Ovary (tissue), 9 donors: ENCODE data around the gene P2RY6. TPM values are rescaled to one million over a fixed set of nuclear protein-coding genes. Genes with fewer than 3 reads are reported as not detected.

Experiments used
- DNase-seq, 5 donors: peaks; one replicate each; pipeline ENCODE4 v3.0.0-alpha.2; 2019 to 2020
- H3K27ac ChIP-seq, 2 donors: fragments of 200-600 bp; one replicate each; pipeline versions ENCODE4 v1.5.1 to v1.8.0; 2019 to 2022
- H3K27me3 ChIP-seq: fragments of 200-600 bp; one replicate; pipeline ENCODE4 v1.8.0; 2022
- H3K36me3 ChIP-seq: fragments of 200-600 bp; sonication (generic); one replicate; pipeline ENCODE4 v1.5.1; 2019
- H3K4me1 ChIP-seq: one replicate; pipeline ENCODE4 v1.8.1; 2013; ENCODE audit warnings: mild to moderate bottlenecking, moderate library complexity; ENCODE audit not compliant: insufficient read depth
- H3K4me3 ChIP-seq: fragments of 200-600 bp; sonication (generic); one replicate; pipeline ENCODE4 v1.5.1; 2017
- H3K9me3 ChIP-seq, 2 donors: fragments of 200-600 bp in 1 of 2; sonication (generic) in 1 of 2; one replicate each; pipeline versions ENCODE4 v1.5.1 to v1.8.1; 2013 to 2019; ENCODE audit warnings: mild to moderate bottlenecking in 1 of 2, moderate library complexity in 1 of 2
- EP300 ChIP-seq: sonication (generic); formaldehyde crosslinking; IDR thresholded peaks from one replicate; pipeline ENCODE4 v1.6.1; 2017; ENCODE audit warnings: antibody characterized with exemption
- POLR2A ChIP-seq: fragments of 450-650 bp; IDR thresholded peaks from one replicate; pipeline ENCODE4 v1.6.1; 2017; ENCODE audit warnings: antibody characterized with exemption, mild to moderate bottlenecking, moderate library complexity
- WGBS, 3 donors: extraction: QIAGEN DNeasy Blood & Tissue Kit in 1 of 3; methylation state at CpG; one replicate each; pipeline versions ENCODE4 v1.1.5 to v1.1.7; 2013 to 2017; 5-methylcytosine and 5-hydroxymethylcytosine counted together
- intact Hi-C, 4 donors: fragments of 100-400 bp; cut with DNase I; formaldehyde crosslinking; loops; one replicate each; pipeline versions ENCODE4 v1.11.0 to v1.15.1; 2022 to 2023
- polyA plus RNA-seq, 2 donors: library from polyadenylated mRNA; stranded (reverse); fragments of 200-250 nt in 1 of 2; fragments of 350-450 nt in 1 of 2; fragmentation: Illumina TruSeq in 1 of 2; extraction: RNeasy Lipid Tissue Mini Kit (QIAGEN cat#74804) in 1 of 2; gene quantifications; one replicate each; pipeline ENCODE4 v1.2.3, GENCODE V29; 2013 to 2014
- total RNA-seq, 7 donors: library from RNA; depleted of rRNA in 2 of 7; stranded (reverse); fragments of >200 nt in 2 of 7; fragmentation: NEBNext Ultra II Directional in 3 of 7; extraction: Animal tissue kit (Norgen Biotek cat#: 25700) in 3 of 7; gene quantifications; one replicate each; pipeline versions ENCODE4 v1.1.0 to v1.2.4, GENCODE V29; 2016 to 2023
- TF ChIP-seq, protein P1 (sequence below), 3 donors: fragments of 450-650 bp in 2 of 3; fragments of 200-600 bp in 1 of 3; IDR thresholded peaks; one replicate each; pipeline versions ENCODE4 v1.5.1 to v1.8.0; 2016 to 2022; ENCODE audit warnings: antibody characterized with exemption in 3 of 3, mild to moderate bottlenecking in 1 of 3
- donor health status: DM: no; HTN: no; CAD: no; lungs with moderate emphysema.
- donor health status: DM: no; HTN: no; CAD: no.
- donor health status: Bipolar disorder and iron deficiency.
- donor health status: DM: yes; HTN: yes; CAD: no.
- donor health status: DM: no; HTN: no; CAD: no.
- donor health status: DM: yes; HTN: yes; CAD: no.

The P2RY6 gene
- total and polyA plus RNA-seq, 9 donors, result 0.23 to 1.4 (median 0.66) TPM; not detected in 1

DNA sequence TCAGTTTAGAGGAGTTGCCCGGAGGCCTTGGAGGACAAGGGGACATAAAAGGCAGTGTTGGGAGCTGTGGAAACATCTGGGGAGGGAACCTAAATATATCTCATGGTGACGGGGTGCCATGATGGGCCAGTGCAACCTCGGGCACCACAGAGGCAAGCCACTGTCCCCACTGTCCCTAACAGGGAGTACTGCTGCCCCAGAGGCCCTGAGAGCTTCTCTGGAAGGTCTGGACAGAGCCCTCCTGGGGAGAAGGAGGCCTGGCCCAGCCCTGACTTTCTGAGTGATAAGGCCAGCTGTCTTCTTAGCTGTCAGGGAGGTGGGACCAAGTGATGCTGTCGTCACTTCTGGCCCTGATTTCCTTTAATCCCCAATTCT lies 5.5 kb upstream of the P2RY6 start:
- H3K27me3 ChIP-seq, result no peaks in the 10 kb centered on the region
- no peaks in the 10 kb centered on the region for H3K9me3 ChIP-seq
- DNase-seq, result no peak
- TF ChIP-seq EP300, result no peak
- TF ChIP-seq POLR2A, result no peak
- TF ChIP-seq, protein P1, sequence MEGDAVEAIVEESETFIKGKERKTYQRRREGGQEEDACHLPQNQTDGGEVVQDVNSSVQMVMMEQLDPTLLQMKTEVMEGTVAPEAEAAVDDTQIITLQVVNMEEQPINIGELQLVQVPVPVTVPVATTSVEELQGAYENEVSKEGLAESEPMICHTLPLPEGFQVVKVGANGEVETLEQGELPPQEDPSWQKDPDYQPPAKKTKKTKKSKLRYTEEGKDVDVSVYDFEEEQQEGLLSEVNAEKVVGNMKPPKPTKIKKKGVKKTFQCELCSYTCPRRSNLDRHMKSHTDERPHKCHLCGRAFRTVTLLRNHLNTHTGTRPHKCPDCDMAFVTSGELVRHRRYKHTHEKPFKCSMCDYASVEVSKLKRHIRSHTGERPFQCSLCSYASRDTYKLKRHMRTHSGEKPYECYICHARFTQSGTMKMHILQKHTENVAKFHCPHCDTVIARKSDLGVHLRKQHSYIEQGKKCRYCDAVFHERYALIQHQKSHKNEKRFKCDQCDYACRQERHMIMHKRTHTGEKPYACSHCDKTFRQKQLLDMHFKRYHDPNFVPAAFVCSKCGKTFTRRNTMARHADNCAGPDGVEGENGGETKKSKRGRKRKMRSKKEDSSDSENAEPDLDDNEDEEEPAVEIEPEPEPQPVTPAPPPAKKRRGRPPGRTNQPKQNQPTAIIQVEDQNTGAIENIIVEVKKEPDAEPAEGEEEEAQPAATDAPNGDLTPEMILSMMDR (IDR thresholded peaks at IDR 0.05), result no peak
- peaks cover 3% of the 10 kb centered on the region for H3K4me1 ChIP-seq
- 85 to 87% (median 86%) methylated on average over 4 of the region's 4 CpGs for WGBS, 3 donors
- H3K36me3 ChIP-seq, result no peaks in the 10 kb centered on the region
- H3K27ac ChIP-seq, result no peak overlapping the region
- intact Hi-C loops, result no loop called here
- H3K4me3 ChIP-seq, result no peak overlapping the region

DNA sequence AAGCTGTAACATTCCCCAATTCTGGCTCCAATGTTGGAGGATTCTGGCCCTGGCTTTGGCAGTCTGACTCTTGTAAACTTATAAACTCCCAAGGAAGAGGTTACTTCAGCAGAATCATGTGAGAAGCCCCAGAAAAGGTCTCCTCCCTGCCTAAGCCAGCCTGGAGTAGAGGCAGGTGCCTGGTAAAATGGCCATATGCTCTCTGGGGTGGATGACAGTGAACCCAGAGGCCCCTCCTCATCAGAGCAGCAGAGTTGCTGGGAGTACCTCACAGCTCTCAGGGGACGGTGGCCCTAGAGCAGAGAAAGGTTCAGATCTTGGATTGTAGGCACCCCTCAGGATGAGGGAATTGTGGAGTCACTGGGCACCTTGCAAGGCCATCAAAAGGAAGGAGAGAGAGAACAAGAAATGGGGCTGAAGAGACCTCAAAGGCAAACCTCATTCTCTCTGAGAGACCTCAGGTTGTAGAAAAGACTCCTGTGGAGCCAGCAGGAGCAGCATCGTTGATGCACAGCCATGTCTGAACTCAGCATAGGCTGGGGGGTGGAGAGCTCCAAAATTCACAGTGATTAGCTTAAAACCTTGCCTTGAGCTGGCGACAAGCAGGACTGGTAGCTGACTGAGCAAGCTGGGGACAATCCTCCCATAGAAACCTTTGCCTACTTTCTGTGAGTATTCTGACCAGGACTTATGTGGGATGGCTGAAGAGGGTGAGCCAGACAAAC lies 4.9 kb upstream of the P2RY6 start:
- no peak for TF ChIP-seq POLR2A
- TF ChIP-seq, protein P1 (IDR thresholded peaks at IDR 0.05), result no peak
- TF ChIP-seq EP300, result no peak
- H3K9me3 ChIP-seq, result no peaks in the 10 kb centered on the region
- H3K4me3 ChIP-seq, result no peak overlapping the region
- 75 to 90% (median 81%) methylated on average over 3 of the region's 3 CpGs for WGBS, 3 donors
- intact Hi-C loops, result no loop called here
- no peak overlapping the region for H3K27ac ChIP-seq
- no peak for DNase-seq
- no peaks in the 10 kb centered on the region for H3K36me3 ChIP-seq
- peaks cover 3% of the 10 kb centered on the region for H3K4me1 ChIP-seq
- H3K27me3 ChIP-seq, result no peaks in the 10 kb centered on the region

- no peak for DNase-seq
- intact Hi-C loops, result no loop called here
- Histone ChIP-seq H3K9me3 (no peaks in the 10 kb centered on the region), H3K36me3 (no peaks in the 10 kb centered on the region), H3K27me3 (no peaks in the 10 kb centered on the region), H3K27ac (no peak overlapping the region), H3K4me1 (peaks cover 3% of the 10 kb centered on the region), H3K4me3 (no peak overlapping the region)
- WGBS, 3 donors, result 86 to 90% (median 88%) methylated on average over 8 of the region's 8 CpGs
- TF ChIP-seq, protein P1 (IDR thresholded peaks at IDR 0.05), result no peak
- TF ChIP-seq POLR2A, result no peak
- TF ChIP-seq EP300, result no peak
Measured at GRCh38 chr11:73267906-73268540, 4.1 kb upstream of the P2RY6 start.

- Histone ChIP-seq H3K27ac (no peak overlapping the region), H3K4me1 (peaks cover 3% of the 10 kb centered on the region), H3K9me3 (no peaks in the 10 kb centered on the region), H3K4me3 (no peak overlapping the region), H3K27me3 (no peaks in the 10 kb centered on the region), H3K36me3 (no peaks in the 10 kb centered on the region)
- intact Hi-C loops, result no loop called here
- 84 to 89% (median 85%) methylated on average over 8 of the region's 8 CpGs for WGBS, 3 donors
- no peak for TF ChIP-seq EP300
- TF ChIP-seq, protein P1 (IDR thresholded peaks at IDR 0.05), result no peak
- no peak for TF ChIP-seq POLR2A
- DNase-seq, result no peak
Measured at GRCh38 chr11:73268671-73269271, 3.4 kb upstream of the P2RY6 start.
